GM23248 (cell line): ENCODE results near the gene CNIH3. TPM values are rescaled to one million over a fixed set of nuclear protein-coding genes. Genes with fewer than 3 reads are reported as not detected.
"Not testable (repeated sequence)": the region's sequence is repeated elsewhere in the genome, so short reads cannot be mapped to it uniquely, and the experiment has no call there.

Experiments
- DNase-seq: peaks from one replicate; pipeline ENCODE4 v3.0.0-alpha.2; 2015
- H2AFZ ChIP-seq: fragments of 200-600 bp; sonication (generic); 2 replicates; pipeline ENCODE4 v1.6.1; 2016; ENCODE audit warnings: antibody characterized with exemption
- H3F3A ChIP-seq: fragments of 200-600 bp; sonication (generic); 2 replicates; pipeline ENCODE4 v1.6.1; 2016; ENCODE audit warnings: mild to moderate bottlenecking, antibody characterized with exemption, mixed run types; ENCODE audit not compliant: insufficient read depth
- H3K27ac ChIP-seq: fragments of 200-600 bp; sonication (generic); 2 replicates; pipeline ENCODE4 v1.5.1; 2016; ENCODE audit warnings: mild to moderate bottlenecking
- H3K27me3 ChIP-seq: fragments of 200-600 bp; sonication (generic); replicated peaks from 2 replicates; pipeline ENCODE4 v1.6.1; 2016; ENCODE audit warnings: mild to moderate bottlenecking; ENCODE audit not compliant: insufficient read depth
- H3K36me3 ChIP-seq: fragments of 200-600 bp; sonication (generic); 2 replicates; pipeline ENCODE4 v1.6.1; 2016; ENCODE audit warnings: low read depth, mild to moderate bottlenecking
- H3K4me1 ChIP-seq: fragments of 200-600 bp; sonication (generic); 2 replicates; pipeline ENCODE4 v1.6.1; 2016; ENCODE audit warnings: mild to moderate bottlenecking; ENCODE audit not compliant: insufficient read depth
- H3K4me2 ChIP-seq: fragments of 200-600 bp; sonication (generic); one replicate; pipeline ENCODE4 v1.6.1; 2016; ENCODE audit warnings: mild to moderate bottlenecking; ENCODE audit not compliant: unreplicated experiment
- H3K4me3 ChIP-seq: fragments of 200-600 bp; sonication (generic); 2 replicates; pipeline ENCODE4 v1.5.1; 2016; ENCODE audit warnings: mild to moderate bottlenecking
- H3K79me2 ChIP-seq: fragments of 200-600 bp; sonication (generic); 2 replicates; pipeline ENCODE4 v1.6.1; 2016; ENCODE audit warnings: mild to moderate bottlenecking; ENCODE audit not compliant: insufficient read depth
- H3K9ac ChIP-seq: fragments of 200-600 bp; sonication (generic); 2 replicates; pipeline ENCODE4 v1.6.1; 2016; ENCODE audit warnings: mild to moderate bottlenecking
- H3K9me2 ChIP-seq: fragments of 200-600 bp; sonication (generic); 2 replicates; pipeline ENCODE4 v1.6.1; 2016; ENCODE audit warnings: mixed run types, mild to moderate bottlenecking, moderate library complexity; ENCODE audit not compliant: insufficient read depth
- H3K9me3 ChIP-seq: fragments of 200-600 bp; sonication (generic); one replicate; pipeline ENCODE4 v1.6.1; 2017; ENCODE audit warnings: low read depth
- H4K20me1 ChIP-seq: fragments of 200-600 bp; sonication (generic); 2 replicates; pipeline ENCODE4 v1.6.0; 2016; ENCODE audit not compliant: insufficient read depth
- EZH2 ChIP-seq: fragments of 200-600 bp; sonication (generic); IDR thresholded peaks from 2 replicates; pipeline ENCODE4 v1.6.1; 2018; ENCODE audit warnings: antibody characterized with exemption, mild to moderate bottlenecking; ENCODE audit not compliant: insufficient read depth, poor library complexity, severe bottlenecking
- EZH2phosphoT487 ChIP-seq: fragments of 200-600 bp; sonication (generic); IDR thresholded peaks from 2 replicates; pipeline ENCODE4 v1.6.1; 2018; ENCODE audit warnings: antibody characterized with exemption, moderate library complexity, mild to moderate bottlenecking, low read depth; ENCODE audit not compliant: insufficient read depth
- WGBS, 2 experiments: methylation state at CpG; one replicate each; pipeline ENCODE4 v1.1.6; 2015 to 2017; ENCODE audit warnings: low lambda C conversion rate in 2 of 2, low coverage in 1 of 2; ENCODE audit errors: missing lambda C conversion rate in 2 of 2; 5-methylcytosine and 5-hydroxymethylcytosine counted together
- in situ Hi-C: fragments of 300-500 bp; cut with MboI; formaldehyde crosslinking; loops from 2 replicates; pipeline ENCODE4 v1.15.0; 2020
- polyA plus RNA-seq: library from polyadenylated mRNA; unstranded; fragments of >200 nt; fragmentation: Nextera tagmentation; extraction: Ambion mirVana; gene quantifications from 2 replicates; pipeline ENCODE4 v1.2.1, GENCODE V29; 2016
- total RNA-seq: library from RNA; depleted of rRNA; stranded (reverse); fragments of >200 nt; shearing (Covaris generic); gene quantifications from 2 replicates; pipeline ENCODE4 v1.2.3, GENCODE V29; 2014

Gene CNIH3
- total and polyA plus RNA-seq, 2 experiments from 2014 or later, result 4.7 to 6.4 TPM

DNA sequence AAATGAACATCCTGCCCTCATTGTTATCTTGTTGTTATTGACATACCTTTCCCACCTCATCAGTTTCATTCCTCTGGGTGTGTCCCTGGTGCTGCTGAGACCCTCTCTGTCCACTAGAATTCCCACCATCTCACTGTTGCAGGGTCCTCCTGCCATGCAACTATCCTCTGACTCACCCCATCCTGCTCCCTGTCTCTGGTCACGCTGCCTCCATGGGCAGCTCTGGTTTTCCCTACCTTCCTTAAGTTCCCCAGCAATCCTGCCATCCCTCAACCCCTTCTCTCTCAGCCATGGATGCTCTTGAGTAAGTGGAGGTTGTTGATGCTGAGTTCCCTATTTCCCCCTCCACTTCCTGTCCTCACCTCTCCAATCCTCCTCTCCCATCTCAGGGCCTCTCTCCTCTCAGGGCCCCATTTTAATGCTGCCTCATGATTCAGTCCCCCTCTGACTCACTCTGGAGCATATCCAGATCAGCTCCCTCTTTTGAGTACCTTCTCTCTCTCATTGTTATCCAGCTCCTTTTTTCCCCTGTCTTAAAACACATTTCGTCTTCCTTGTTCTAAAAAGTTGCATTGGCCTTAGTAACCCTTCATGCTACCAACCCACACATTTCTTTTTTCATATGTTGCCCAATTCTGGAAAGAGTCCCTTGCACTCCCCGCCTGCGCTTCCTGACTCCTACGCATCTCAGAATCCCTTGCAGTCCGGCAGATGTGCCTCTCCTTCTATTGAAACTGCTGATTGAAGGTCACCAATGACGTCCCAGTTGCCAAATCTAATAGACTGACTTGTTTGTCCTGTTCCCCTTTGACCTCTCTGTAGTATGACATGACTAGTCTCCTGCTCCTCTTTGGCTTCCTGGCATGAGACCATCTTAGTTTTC is 92.0 kb downstream of the CNIH3 start:
- Histone ChIP-seq H3K9ac (0 out of 2 replicates have a peak overlapping the region, but pooled peaks have one; percentile 23), H3K4me2 (no peak overlapping the region), H4K20me1 (no peaks in the 10 kb centered on the region), H3K27me3 (no peaks in the 10 kb centered on the region), H3K9me2 (no peaks in the 10 kb centered on the region), H3F3A (peaks cover 13% of the 10 kb centered on the region), H2AFZ (peak overlapping the region; percentile 75), H3K27ac (peak overlapping the region; percentile 64), H3K79me2 (no peaks in the 10 kb centered on the region), H3K36me3 (no peaks in the 10 kb centered on the region), H3K4me3 (no peak overlapping the region), H3K9me3 (no peaks in the 10 kb centered on the region), H3K4me1 (peaks cover 13% of the 10 kb centered on the region)
- DNase-seq, result peak; percentile 84
- in situ Hi-C loops, result no loop called here
- TF ChIP-seq EZH2, result no peak
- no peak for TF ChIP-seq EZH2phosphoT487
- 64 to 74% methylated on average over 7 of the region's 7 CpGs for WGBS, 2 experiments

DNA sequence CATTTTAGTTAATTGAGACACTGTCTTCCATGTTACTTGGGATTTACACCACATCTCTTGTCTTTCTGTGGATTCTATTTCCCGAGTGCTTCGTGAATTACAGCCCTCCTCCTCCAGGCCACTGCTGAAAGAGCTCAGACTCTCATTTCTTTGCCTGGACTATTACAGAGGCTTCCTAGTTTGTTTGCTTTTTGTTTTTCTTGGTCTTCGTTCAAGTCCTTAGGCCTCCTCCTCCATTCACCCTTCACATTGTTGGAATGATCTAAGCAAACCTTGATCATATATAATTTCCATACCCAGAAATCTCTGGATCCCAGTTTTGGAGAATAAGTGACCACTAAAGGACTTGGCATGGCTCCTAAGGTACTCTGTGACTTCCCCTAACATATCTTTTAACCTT is 94.1 kb downstream of the CNIH3 start:
- H3K9ac ChIP-seq, result no peak overlapping the region
- no peaks in the 10 kb centered on the region for H3K9me2 ChIP-seq
- TF ChIP-seq EZH2phosphoT487, result no peak
- TF ChIP-seq EZH2, result no peak
- 79 to 80% methylated on average over 3 of the region's 3 CpGs for WGBS, 2 experiments
- no peaks in the 10 kb centered on the region for H3K79me2 ChIP-seq
- no peak overlapping the region for H3K4me2 ChIP-seq
- peaks cover 13% of the 10 kb centered on the region for H3F3A ChIP-seq
- H3K4me1 ChIP-seq, result peaks cover 13% of the 10 kb centered on the region
- H4K20me1 ChIP-seq, result no peaks in the 10 kb centered on the region
- H3K4me3 ChIP-seq, result no peak overlapping the region
- in situ Hi-C loops, result no loop called here
- H3K27ac ChIP-seq, result no peak overlapping the region
- no peaks in the 10 kb centered on the region for H3K36me3 ChIP-seq
- DNase-seq, result no peak
- H2AFZ ChIP-seq, result no peak overlapping the region
- H3K27me3 ChIP-seq, result no peaks in the 10 kb centered on the region
- no peaks in the 10 kb centered on the region for H3K9me3 ChIP-seq

DNA sequence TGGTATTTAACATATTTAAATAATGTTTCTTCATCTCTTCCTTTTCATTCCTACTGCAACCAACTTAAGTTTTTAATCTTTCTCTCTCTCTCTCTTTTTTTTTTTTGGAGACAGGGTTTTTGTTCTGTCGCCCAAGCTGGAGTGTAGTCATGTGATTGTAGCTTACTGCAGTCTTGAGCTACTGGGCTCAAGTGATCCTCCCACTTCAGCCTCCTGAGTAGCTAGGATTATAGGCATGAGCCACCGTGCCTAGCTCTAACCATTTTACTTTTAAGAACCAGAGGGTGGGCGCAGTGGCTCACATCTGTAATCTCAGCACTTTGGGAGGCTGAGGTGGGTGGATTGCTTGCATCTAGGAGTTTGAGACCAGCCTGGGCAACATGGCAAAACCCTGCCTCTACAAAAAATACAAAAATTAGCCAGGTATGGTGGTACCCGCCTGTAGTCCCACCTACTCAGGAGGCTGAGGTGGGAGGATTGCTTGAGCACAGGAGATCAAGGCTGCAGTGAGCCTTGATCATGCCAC is 95.2 kb downstream of the CNIH3 start:
- H3K27ac ChIP-seq, in situ Hi-C loops, H2AFZ ChIP-seq, H3K79me2 ChIP-seq, H4K20me1 ChIP-seq, H3K4me2 ChIP-seq, H3K4me3 ChIP-seq, H3K9me3 ChIP-seq, H3K36me3 ChIP-seq, H3K9me2 ChIP-seq, H3K27me3 ChIP-seq, DNase-seq, H3K9ac ChIP-seq: not testable (repeated sequence)
- 97 to 100% methylated on average over 4 of the region's 4 CpGs for WGBS, 2 experiments
- Histone ChIP-seq H3F3A (peaks cover 13% of the 10 kb centered on the region), H3K4me1 (peaks cover 13% of the 10 kb centered on the region)

DNA sequence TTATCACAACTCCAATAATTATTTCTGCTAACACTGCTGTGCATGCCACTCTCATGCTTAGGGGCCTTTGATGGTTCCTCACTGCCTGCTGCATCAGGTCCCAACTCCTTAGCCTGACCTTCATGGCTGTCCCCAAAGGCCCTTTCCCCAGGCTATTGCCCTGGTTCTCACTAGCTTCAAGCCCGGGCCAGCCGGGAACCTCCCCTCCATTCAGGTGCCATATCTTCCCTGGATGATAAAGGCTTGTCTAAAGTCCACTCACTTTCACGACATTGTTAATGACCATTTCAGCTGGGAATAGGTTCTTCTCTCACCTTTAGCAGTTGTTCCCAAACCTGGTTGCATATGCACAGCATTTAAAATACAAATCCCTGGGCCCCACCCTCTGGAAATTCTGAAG is 95.8 kb downstream of the CNIH3 start:
- Histone ChIP-seq H3K9me3 (no peaks in the 10 kb centered on the region), H3K79me2 (no peaks in the 10 kb centered on the region), H3K9me2 (no peaks in the 10 kb centered on the region), H3K27me3 (no peaks in the 10 kb centered on the region), H3K27ac (no peak overlapping the region), H3K9ac (no peak overlapping the region), H2AFZ (no peak overlapping the region), H3K36me3 (no peaks in the 10 kb centered on the region), H4K20me1 (no peaks in the 10 kb centered on the region), H3K4me3 (no peak overlapping the region), H3K4me1 (peaks cover 13% of the 10 kb centered on the region), H3K4me2 (no peak overlapping the region), H3F3A (peaks cover 13% of the 10 kb centered on the region)
- 95 to 99% methylated on average over 3 of the region's 3 CpGs for WGBS, 2 experiments
- in situ Hi-C loops, result no loop called here
- no peak for DNase-seq
- TF ChIP-seq EZH2phosphoT487 (no peak), EZH2 (no peak)
